Astrocyte (in vitro differentiated cells and primary cell): ENCODE measurements around the gene CSGALNACT2. TPM values are rescaled to one million over a fixed set of nuclear protein-coding genes. Genes with fewer than 3 reads are reported as not detected.

Experiments used
- DNase-seq: peaks from one replicate; pipeline ENCODE4 v3.0.0-alpha.2; 2010; ENCODE audit warnings: low read depth
- FAIRE-seq: peaks from 2 replicates; lab custom pipeline; 2011; peaks lifted over from hg19 to GRCh38; lab: Jason Lieb, UNC
- H2AFZ ChIP-seq: 2 replicates; pipeline ENCODE4 v1.6.0; 2012; ENCODE audit warnings: low read depth, low read length, inconsistent platforms
- H3K27ac ChIP-seq: 2 replicates; pipeline ENCODE4 v1.5.1; 2011; ENCODE audit warnings: low read depth, low read length, inconsistent platforms
- H3K27me3 ChIP-seq: 2 replicates; pipeline ENCODE4 v1.6.0; 2011; ENCODE audit warnings: low read length, inconsistent platforms; ENCODE audit not compliant: insufficient read depth
- H3K36me3 ChIP-seq: 2 replicates; pipeline ENCODE4 v1.5.1; 2011; ENCODE audit warnings: low read length, inconsistent platforms; ENCODE audit not compliant: insufficient read depth
- H3K4me1 ChIP-seq: 2 replicates; pipeline ENCODE4 v1.5.1; 2011; ENCODE audit warnings: low read length, inconsistent platforms; ENCODE audit not compliant: insufficient read depth
- H3K4me2 ChIP-seq: 2 replicates; pipeline ENCODE4 v1.6.0; 2012; ENCODE audit warnings: low read length, inconsistent platforms
- H3K4me3 ChIP-seq: 2 replicates; pipeline ENCODE4 v1.5.1; 2011; ENCODE audit warnings: low read depth, mild to moderate bottlenecking, low read length, inconsistent platforms; ENCODE audit not compliant: insufficient read depth
- H3K79me2 ChIP-seq: 2 replicates; pipeline ENCODE4 v1.6.0; 2012; ENCODE audit warnings: mild to moderate bottlenecking, low read length, inconsistent platforms; ENCODE audit not compliant: insufficient read depth
- H3K9ac ChIP-seq: 2 replicates; pipeline ENCODE4 v1.6.0; 2012; ENCODE audit warnings: mild to moderate bottlenecking, low read length, inconsistent platforms
- H3K9me3 ChIP-seq: 2 replicates; pipeline ENCODE4 v1.5.1; 2012; ENCODE audit warnings: low read depth, mild to moderate bottlenecking, low read length, inconsistent platforms; ENCODE audit not compliant: insufficient read depth
- H4K20me1 ChIP-seq: 2 replicates; pipeline ENCODE4 v1.6.0; 2012; ENCODE audit warnings: low read length, inconsistent platforms; ENCODE audit not compliant: insufficient read depth
- H3K27ac Mint-ChIP-seq: one replicate; pipeline ENCODE4 v1.8.0; 2021; ENCODE audit warnings: mild to moderate bottlenecking, mixed read lengths; ENCODE audit not compliant: unreplicated experiment
- H3K27me3 Mint-ChIP-seq: one replicate; pipeline ENCODE4 v1.8.0; 2021; ENCODE audit warnings: low read depth, mixed read lengths; ENCODE audit not compliant: unreplicated experiment
- H3K36me3 Mint-ChIP-seq: one replicate; pipeline ENCODE4 v1.8.0; 2021; ENCODE audit warnings: low read depth, mixed read lengths; ENCODE audit not compliant: unreplicated experiment
- H3K4me1 Mint-ChIP-seq: one replicate; pipeline ENCODE4 v1.8.0; 2021; ENCODE audit warnings: low read depth, mixed read lengths; ENCODE audit not compliant: unreplicated experiment
- H3K4me3 Mint-ChIP-seq: one replicate; pipeline ENCODE4 v1.8.0; 2021; ENCODE audit warnings: mild to moderate bottlenecking, moderate library complexity, mixed read lengths; ENCODE audit not compliant: unreplicated experiment
- H3K9me3 Mint-ChIP-seq: one replicate; pipeline ENCODE4 v1.8.0; 2021; ENCODE audit warnings: mild to moderate bottlenecking, mixed read lengths; ENCODE audit not compliant: unreplicated experiment
- CTCF ChIP-seq: IDR thresholded peaks from 2 replicates; pipeline ENCODE4 v1.5.1; 2011; ENCODE audit warnings: low read depth, mild to moderate bottlenecking, inconsistent platforms, low read length, moderate library complexity; ENCODE audit not compliant: insufficient read depth
- EZH2 ChIP-seq: IDR thresholded peaks from 2 replicates; pipeline ENCODE4 v1.6.1; 2012; ENCODE audit warnings: mild to moderate bottlenecking, low read length, inconsistent platforms; ENCODE audit not compliant: insufficient read depth
- total RNA-seq: library from RNA; stranded (reverse); gene quantifications from 2 replicates; pipeline ENCODE4 v1.2.1, GENCODE V29; 2021

CSGALNACT2 gene
- total RNA-seq, 1 donor from 2014 or later = 28.5 TPM

GRCh38 chr10:43211431-43212042, 73.3 kb downstream of the CSGALNACT2 start:
- Histone ChIP-seq H3K36me3 (no peaks in the 10 kb centered on the region), H3K4me1 (peaks cover 10% of the 10 kb centered on the region), H3K9me3 (no peaks in the 10 kb centered on the region), H4K20me1 (no peaks in the 10 kb centered on the region), H3K4me3 (no peak overlapping the region), H3K4me2 (no peak overlapping the region), H3K9ac (no peak overlapping the region), H3K27me3 (peaks cover 7% of the 10 kb centered on the region), H3K27ac (no peak overlapping the region), H3K79me2 (no peaks in the 10 kb centered on the region), H2AFZ (no peak overlapping the region)
- FAIRE-seq (no peak), DNase-seq (no peak)
- Mint-ChIP-seq H3K36me3 (no peaks in the 10 kb centered on the region), H3K9me3 (no peaks in the 10 kb centered on the region), H3K4me1 (peaks cover 8% of the 10 kb centered on the region), H3K4me3 (no peak overlapping the region), H3K27me3 (peaks cover 18% of the 10 kb centered on the region), H3K27ac (no peak overlapping the region)
- TF ChIP-seq CTCF = no peak
- no peak for TF ChIP-seq EZH2

GRCh38 chr10:43212043-43212721, 73.9 kb downstream of the CSGALNACT2 start:
- H3K4me1 ChIP-seq = peaks cover 10% of the 10 kb centered on the region
- no peaks in the 10 kb centered on the region for H3K9me3 Mint-ChIP-seq
- no peak overlapping the region for H3K9ac ChIP-seq
- H3K4me3 Mint-ChIP-seq = no peak overlapping the region
- H3K4me3 ChIP-seq = no peak overlapping the region
- H3K27me3 Mint-ChIP-seq = peaks cover 22% of the 10 kb centered on the region
- no peaks in the 10 kb centered on the region for H3K79me2 ChIP-seq
- H3K36me3 Mint-ChIP-seq = no peaks in the 10 kb centered on the region
- no peak overlapping the region for H2AFZ ChIP-seq
- H4K20me1 ChIP-seq = no peaks in the 10 kb centered on the region
- no peak for DNase-seq
- no peaks in the 10 kb centered on the region for H3K9me3 ChIP-seq
- no peak for TF ChIP-seq CTCF
- TF ChIP-seq EZH2 = no peak
- peaks cover 8% of the 10 kb centered on the region for H3K4me1 Mint-ChIP-seq
- peaks cover 7% of the 10 kb centered on the region for H3K27me3 ChIP-seq
- no peak overlapping the region for H3K27ac Mint-ChIP-seq
- no peaks in the 10 kb centered on the region for H3K36me3 ChIP-seq
- H3K4me2 ChIP-seq = no peak overlapping the region
- no peak for FAIRE-seq
- no peak overlapping the region for H3K27ac ChIP-seq
